ENCODE results near the gene PCED1B. TPM values are rescaled to one million over a fixed set of nuclear protein-coding genes. Genes with fewer than 3 reads are reported as not detected.

The PCED1B gene
- total RNA-seq, 1 experiment from 2014 or later = 0.86 TPM

DNA sequence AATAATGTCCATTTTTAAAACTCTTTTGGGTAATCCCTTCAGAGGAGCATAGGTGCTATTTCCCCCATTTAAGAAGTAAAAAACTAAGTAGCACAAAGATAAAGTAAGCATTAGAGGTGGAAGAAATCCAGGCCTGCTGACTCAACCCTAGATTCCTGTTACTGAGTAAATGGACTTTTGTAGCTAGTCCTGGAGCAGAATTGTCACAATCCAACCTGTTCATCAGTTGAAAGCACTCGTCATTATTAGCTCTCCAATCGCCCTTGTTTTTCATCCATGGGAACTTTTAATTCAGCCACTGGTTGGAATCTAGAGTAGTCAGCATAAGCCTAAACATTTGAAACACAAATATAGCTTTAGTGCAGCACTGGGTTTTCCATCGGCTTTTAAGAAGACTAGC is 139.8 kb downstream of the PCED1B start:
- Histone ChIP-seq H3K4me1 (ENCODE audit: control insufficient read depth in 1 of 2, insufficient read depth in 2 of 2, low read length in 2 of 2) (peaks cover 7 to 21% of the 10 kb centered on the region in 2 experiments; a peak in 3 of 4 replicates), H3K36me3 (ENCODE audit: control insufficient read depth in 1 of 2, insufficient read depth in 2 of 2, low read length in 2 of 2) (no peaks in the 10 kb centered on the region), H2AFZ (ENCODE audit: low read depth, low read length, poor library complexity, severe bottlenecking) (peak overlapping the region; percentile 76), H3K27me3 (ENCODE audit: insufficient read depth, low read length) (no peaks in the 10 kb centered on the region), H3K4me3 (replicated peaks in 1 of 2; ENCODE audit: low read depth in 1 of 2, low read length in 2 of 2) (no peak overlapping the region), H3K9ac (ENCODE audit: low read length) (no peak overlapping the region), H3K9me2 (ENCODE audit: insufficient read depth) (no peaks in the 10 kb centered on the region), H3K27ac (ENCODE audit: low read depth, low read length) (no peak overlapping the region), H4K20me1 (ENCODE audit: insufficient read depth) (no peaks in the 10 kb centered on the region), H3K79me2 (ENCODE audit: insufficient read depth, low read length) (no peaks in the 10 kb centered on the region), H3K4me2 (ENCODE audit: low read length) (peak overlapping the region; percentile 51), H3K9me3 (ENCODE audit: control insufficient read depth in 1 of 2, insufficient read depth in 1 of 2, low read depth in 1 of 2, low read length in 2 of 2) (no peaks in the 10 kb centered on the region)
- TF ChIP-seq POLR2AphosphoS5 (IDR thresholded peaks at IDR 0.05; ENCODE audit: low read depth, low read length) = no peak
- no peak for TF ChIP-seq ZNF274 (IDR thresholded peaks at IDR 0.05; ENCODE audit: low read depth, low read length)
- no peak for TF ChIP-seq ELF1 (IDR thresholded peaks at IDR 0.05; ENCODE audit: borderline replicate concordance, low read depth)
- TF ChIP-seq, protein P1, sequence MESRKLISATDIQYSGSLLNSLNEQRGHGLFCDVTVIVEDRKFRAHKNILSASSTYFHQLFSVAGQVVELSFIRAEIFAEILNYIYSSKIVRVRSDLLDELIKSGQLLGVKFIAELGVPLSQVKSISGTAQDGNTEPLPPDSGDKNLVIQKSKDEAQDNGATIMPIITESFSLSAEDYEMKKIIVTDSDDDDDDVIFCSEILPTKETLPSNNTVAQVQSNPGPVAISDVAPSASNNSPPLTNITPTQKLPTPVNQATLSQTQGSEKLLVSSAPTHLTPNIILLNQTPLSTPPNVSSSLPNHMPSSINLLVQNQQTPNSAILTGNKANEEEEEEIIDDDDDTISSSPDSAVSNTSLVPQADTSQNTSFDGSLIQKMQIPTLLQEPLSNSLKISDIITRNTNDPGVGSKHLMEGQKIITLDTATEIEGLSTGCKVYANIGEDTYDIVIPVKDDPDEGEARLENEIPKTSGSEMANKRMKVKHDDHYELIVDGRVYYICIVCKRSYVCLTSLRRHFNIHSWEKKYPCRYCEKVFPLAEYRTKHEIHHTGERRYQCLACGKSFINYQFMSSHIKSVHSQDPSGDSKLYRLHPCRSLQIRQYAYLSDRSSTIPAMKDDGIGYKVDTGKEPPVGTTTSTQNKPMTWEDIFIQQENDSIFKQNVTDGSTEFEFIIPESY (IDR thresholded peaks at IDR 0.05; ENCODE audit: extremely low read depth, insufficient replicate concordance, low read length) = no peak
- TF ChIP-seq, protein P2, sequence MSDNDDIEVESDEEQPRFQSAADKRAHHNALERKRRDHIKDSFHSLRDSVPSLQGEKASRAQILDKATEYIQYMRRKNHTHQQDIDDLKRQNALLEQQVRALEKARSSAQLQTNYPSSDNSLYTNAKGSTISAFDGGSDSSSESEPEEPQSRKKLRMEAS (IDR thresholded peaks at IDR 0.05) = no peak
- TF ChIP-seq SRF (IDR thresholded peaks at IDR 0.05; ENCODE audit: low read depth) = no peak
- no peak for TF ChIP-seq RAD21 (IDR thresholded peaks at IDR 0.05; ENCODE audit: low read depth)
- TF ChIP-seq YY1 (IDR thresholded peaks at IDR 0.05; ENCODE audit: extremely low read depth, insufficient replicate concordance, low read depth, low read length) = no peak
- no peak for TF ChIP-seq TCF7L2 (IDR thresholded peaks at IDR 0.05; ENCODE audit: borderline replicate concordance, extremely low read depth, insufficient read depth, insufficient read length)
- TF ChIP-seq EZH2 (IDR thresholded peaks at IDR 0.05) = no peak
- TF ChIP-seq CBX3 (IDR thresholded peaks at IDR 0.05; ENCODE audit: low read depth) = no peak
- no peak for TF ChIP-seq JUND (IDR thresholded peaks at IDR 0.05)
- no peak for TF ChIP-seq SIN3A (IDR thresholded peaks at IDR 0.05; ENCODE audit: low read depth)
- TF ChIP-seq POLR2A (IDR thresholded peaks at IDR 0.05; ENCODE audit: borderline replicate concordance, extremely low read depth, insufficient read depth, insufficient read length) = no peak
- TF ChIP-seq, protein P3, sequence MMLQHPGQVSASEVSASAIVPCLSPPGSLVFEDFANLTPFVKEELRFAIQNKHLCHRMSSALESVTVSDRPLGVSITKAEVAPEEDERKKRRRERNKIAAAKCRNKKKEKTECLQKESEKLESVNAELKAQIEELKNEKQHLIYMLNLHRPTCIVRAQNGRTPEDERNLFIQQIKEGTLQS (IDR thresholded peaks at IDR 0.05) = no peak
- TF ChIP-seq, protein P4, sequence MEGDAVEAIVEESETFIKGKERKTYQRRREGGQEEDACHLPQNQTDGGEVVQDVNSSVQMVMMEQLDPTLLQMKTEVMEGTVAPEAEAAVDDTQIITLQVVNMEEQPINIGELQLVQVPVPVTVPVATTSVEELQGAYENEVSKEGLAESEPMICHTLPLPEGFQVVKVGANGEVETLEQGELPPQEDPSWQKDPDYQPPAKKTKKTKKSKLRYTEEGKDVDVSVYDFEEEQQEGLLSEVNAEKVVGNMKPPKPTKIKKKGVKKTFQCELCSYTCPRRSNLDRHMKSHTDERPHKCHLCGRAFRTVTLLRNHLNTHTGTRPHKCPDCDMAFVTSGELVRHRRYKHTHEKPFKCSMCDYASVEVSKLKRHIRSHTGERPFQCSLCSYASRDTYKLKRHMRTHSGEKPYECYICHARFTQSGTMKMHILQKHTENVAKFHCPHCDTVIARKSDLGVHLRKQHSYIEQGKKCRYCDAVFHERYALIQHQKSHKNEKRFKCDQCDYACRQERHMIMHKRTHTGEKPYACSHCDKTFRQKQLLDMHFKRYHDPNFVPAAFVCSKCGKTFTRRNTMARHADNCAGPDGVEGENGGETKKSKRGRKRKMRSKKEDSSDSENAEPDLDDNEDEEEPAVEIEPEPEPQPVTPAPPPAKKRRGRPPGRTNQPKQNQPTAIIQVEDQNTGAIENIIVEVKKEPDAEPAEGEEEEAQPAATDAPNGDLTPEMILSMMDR (IDR thresholded peaks at IDR 0.05 in 2 of 3, conservative IDR thresholded peaks at IDR 0.05 in 1 of 3; ENCODE audit: borderline replicate concordance in 1 of 3, insufficient read depth in 1 of 3, low read depth in 2 of 3, low read length in 2 of 3) = no peak
- CTCF ChIA-PET = no interaction called here
- ATAC-seq = no peak
- BruUV-seq (replicated peaks) = no TSS peak
- intact Hi-C loops (cut with micrococcal nuclease) = no loop called here
- no peak for DNase-seq (ENCODE audit: low read depth, low spot score)
- RAD21 ChIA-PET (ENCODE audit: low non-redundant PET in 1 of 2, low total read pairs in 2 of 2, uncharacterized antibody in 2 of 2, unreplicated experiment in 2 of 2) = no interaction called here
- POLR2A ChIA-PET = interaction anchor here (2.1 kb wide), 1 partner anchor 12 kb away, joined by 6 read pairs; no protein-coding TSS in a partner anchor

Data from HCT116 (cell line).